LNCAP (cell line): ENCODE measurements around the gene ZNF579.

ENCODE experiments used
- CTCF ChIP-seq: fragments of 450-650 bp; IDR thresholded peaks from 2 replicates; pipeline ENCODE4 v1.5.1; 2017; ENCODE audit warnings: mild to moderate bottlenecking

Gene ZNF579

GRCh38 chr19:55527197-55528029 is 53.2 kb downstream of the ZNF579 start:
- no peak for TF ChIP-seq CTCF
